ENCODE data around the gene CORO2B.

Gene CORO2B

DNA sequence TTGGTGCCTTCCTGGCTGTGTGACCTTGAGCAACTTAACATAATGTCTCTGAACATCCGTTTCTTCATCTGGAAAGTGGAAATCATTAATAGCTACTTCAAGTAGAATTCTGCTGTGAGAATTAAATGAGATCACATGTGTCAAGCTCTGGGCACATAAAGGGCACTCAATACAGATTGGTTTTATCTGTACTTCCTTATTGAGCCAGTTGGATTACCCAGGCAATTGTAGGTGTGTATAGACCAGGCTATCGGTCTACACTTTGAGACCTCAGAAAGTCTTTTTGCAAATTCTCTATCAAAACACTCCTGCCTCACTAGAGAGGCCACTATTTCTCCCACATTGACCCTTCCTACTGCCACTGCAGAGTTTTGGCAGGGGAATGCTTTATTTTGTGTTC is 194.2 kb downstream of the CORO2B start:
- in situ Hi-C loops (cut with MboI; ENCODE audit: low sequenced_read_pairs, unreplicated experiment): no loop called here
- TF ChIP-seq, protein P1, sequence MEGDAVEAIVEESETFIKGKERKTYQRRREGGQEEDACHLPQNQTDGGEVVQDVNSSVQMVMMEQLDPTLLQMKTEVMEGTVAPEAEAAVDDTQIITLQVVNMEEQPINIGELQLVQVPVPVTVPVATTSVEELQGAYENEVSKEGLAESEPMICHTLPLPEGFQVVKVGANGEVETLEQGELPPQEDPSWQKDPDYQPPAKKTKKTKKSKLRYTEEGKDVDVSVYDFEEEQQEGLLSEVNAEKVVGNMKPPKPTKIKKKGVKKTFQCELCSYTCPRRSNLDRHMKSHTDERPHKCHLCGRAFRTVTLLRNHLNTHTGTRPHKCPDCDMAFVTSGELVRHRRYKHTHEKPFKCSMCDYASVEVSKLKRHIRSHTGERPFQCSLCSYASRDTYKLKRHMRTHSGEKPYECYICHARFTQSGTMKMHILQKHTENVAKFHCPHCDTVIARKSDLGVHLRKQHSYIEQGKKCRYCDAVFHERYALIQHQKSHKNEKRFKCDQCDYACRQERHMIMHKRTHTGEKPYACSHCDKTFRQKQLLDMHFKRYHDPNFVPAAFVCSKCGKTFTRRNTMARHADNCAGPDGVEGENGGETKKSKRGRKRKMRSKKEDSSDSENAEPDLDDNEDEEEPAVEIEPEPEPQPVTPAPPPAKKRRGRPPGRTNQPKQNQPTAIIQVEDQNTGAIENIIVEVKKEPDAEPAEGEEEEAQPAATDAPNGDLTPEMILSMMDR (IDR thresholded peaks at IDR 0.05; ENCODE audit: borderline replicate concordance, control extremely low read depth, extremely low read depth, insufficient read depth, missing control alignments): no peak
- no peak for DNase-seq (ENCODE audit: low spot score)

DNA sequence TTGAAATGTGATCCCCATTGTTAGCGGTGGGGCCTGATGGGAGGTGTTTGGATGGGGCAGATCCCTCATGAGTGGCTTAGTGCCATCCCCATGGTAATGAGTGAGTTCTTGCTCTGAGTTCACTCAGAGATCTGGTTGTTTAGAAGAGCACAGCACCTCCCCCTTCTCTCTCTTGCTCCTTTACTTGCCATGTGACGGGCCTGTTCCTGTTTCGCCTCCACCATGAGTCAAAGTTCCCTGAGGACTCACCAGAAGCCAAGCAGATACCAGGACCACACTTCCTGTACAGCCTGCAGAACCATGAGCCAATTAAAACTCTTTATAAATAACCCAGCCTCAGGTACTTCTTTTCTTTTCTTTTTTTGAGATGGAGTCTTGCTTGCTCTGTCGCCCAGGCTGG is 195.3 kb downstream of the CORO2B start:
- in situ Hi-C loops (cut with MboI; ENCODE audit: low sequenced_read_pairs, unreplicated experiment): no loop called here
- no peak for DNase-seq (ENCODE audit: low spot score)
- TF ChIP-seq, protein P1 (IDR thresholded peaks at IDR 0.05; ENCODE audit: borderline replicate concordance, control extremely low read depth, extremely low read depth, insufficient read depth, missing control alignments): no peak

DNA sequence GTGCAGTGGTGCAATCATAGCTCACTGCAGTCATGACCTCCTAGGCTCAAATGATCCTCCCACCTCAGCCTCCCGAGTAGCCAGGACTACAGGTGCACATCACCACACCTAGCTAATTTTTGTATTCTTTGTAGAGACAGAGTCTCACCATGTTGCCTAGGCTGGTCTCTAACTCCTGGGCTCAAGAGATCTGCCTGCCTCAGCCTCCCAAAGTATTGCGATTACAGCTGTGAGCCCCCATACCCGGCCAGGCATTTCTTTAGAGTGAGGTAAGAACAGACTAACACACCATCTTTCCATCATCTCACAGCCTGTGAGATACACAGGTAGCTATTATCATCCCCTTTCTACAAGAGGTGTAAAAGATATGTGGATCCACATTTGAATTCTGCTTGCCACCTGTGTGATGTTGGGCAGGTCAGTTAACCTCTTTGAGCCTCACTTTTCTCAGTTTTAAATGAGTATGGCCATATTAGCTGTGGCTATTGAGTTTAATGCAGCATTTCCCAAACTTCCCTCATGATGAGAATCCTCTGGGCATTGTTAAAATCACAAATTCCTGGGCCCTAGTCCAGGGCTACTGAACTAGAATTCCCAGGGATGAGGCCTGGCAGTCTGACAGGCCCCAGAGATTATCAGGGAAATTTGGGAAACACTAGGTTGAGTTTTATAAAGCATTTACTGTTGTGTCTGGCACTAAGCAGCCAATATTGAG is 195.9 kb downstream of the CORO2B start:
- DNase-seq (ENCODE audit: low spot score): no peak
- in situ Hi-C loops (cut with MboI; ENCODE audit: low sequenced_read_pairs, unreplicated experiment): no loop called here
- TF ChIP-seq, protein P1 (IDR thresholded peaks at IDR 0.05; ENCODE audit: borderline replicate concordance, control extremely low read depth, extremely low read depth, insufficient read depth, missing control alignments): no peak

DNA sequence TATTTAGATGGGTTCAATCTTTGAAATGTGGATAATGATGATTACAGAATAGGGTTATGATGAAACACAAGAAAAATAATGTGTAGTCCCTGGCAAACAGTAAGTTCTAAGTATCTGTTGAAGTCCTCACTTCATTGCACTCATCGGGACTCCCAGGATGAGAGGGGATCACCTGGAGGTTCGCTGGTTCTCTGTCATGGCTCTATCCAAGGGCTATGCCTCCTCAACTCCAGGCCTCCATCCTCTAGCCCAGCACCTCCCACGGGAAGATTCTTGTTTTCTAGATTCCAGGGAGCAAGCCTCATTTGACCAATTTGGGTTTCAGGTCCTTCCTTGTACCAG is 196.4 kb downstream of the CORO2B start:
- DNase-seq (ENCODE audit: low spot score): no peak
- TF ChIP-seq, protein P1 (IDR thresholded peaks at IDR 0.05; ENCODE audit: borderline replicate concordance, control extremely low read depth, extremely low read depth, insufficient read depth, missing control alignments): no peak
- in situ Hi-C loops (cut with MboI; ENCODE audit: low sequenced_read_pairs, unreplicated experiment): no loop called here

DNA sequence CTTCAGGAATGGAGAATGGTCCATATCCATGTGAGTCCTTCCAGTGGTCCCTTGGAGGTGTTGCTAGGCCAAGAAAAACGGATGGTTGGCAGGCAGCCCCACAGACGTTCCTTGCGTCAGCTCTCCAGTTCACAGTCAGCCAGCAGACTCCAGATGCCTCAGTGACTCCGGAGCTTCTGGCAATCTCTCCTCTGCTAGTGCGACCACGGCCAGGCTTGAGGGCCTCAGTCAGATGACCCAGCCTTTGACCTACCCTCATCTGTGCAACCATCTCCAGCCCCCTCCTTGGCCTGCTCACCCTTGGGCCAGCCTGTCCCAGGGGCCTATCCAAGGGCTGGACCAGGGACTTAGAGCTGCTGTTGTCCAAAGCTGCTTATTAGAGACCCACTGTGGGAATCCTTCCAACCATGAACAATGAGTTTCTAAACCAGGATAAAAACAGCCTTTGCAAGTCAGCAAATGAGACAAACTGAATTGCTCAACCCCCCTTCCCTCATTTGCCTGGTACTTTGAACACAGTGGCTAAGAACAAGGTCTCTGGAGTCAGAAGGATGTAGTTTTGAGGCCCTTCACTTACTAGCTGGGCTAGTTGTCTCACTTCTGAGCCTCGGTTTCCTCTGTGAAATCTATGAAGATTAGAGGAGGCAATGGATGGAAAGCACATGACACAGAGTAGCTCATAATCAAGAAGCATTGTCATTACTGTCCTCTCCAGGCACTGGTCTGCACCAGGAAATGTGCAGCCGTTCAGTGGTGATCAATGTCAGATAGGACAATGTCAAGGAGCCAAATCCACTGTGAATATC is 197.1 kb downstream of the CORO2B start:
- no peak for DNase-seq (ENCODE audit: low spot score)
- TF ChIP-seq, protein P1 (IDR thresholded peaks at IDR 0.05; ENCODE audit: borderline replicate concordance, control extremely low read depth, extremely low read depth, insufficient read depth, missing control alignments): no peak
- in situ Hi-C loops (cut with MboI; ENCODE audit: low sequenced_read_pairs, unreplicated experiment): no loop called here

DNA sequence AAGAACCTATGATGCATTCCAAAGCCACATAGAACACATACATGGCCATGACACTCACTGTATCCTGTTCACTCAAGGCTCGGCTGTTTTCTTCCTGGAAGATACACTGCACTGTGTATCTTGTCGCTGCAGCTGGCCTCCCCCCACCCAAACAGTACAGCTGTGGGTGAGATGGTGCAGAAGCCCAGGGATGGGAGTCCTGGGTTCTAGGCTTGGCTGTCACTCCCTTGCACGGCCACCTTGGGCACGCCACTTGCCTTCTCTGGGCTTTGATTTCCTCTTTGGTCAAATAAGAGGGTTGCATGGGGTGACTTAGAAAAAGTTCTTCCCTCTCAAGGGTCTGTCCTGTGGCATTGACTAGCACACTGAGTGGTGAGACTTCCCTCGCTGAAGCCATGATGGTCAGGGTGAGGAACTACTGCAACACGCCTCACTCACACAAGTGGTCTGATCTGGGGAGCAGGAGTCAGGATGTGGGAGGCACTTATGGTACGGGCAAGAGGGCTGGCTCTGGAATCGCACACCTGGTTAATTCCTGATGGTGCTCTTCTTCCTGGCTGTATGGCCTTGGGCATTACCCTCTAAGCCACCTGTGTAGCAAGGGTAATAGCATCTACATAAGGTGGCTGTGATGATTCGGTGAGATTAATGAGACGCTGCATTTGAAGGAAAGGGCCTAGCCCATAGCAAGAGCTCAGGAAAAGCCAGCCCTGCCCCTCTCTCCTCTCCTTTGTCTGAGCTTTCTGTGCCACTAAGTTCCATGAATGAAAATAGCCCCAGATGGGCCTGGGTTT is 197.9 kb downstream of the CORO2B start:
- DNase-seq (ENCODE audit: low spot score): no peak
- TF ChIP-seq, protein P1 (IDR thresholded peaks at IDR 0.05; ENCODE audit: borderline replicate concordance, control extremely low read depth, extremely low read depth, insufficient read depth, missing control alignments): no peak
- in situ Hi-C loops (cut with MboI; ENCODE audit: low sequenced_read_pairs, unreplicated experiment): no loop called here
